Astrocyte (in vitro differentiated cells and primary cell): ENCODE data around the gene EPHB1. TPM values are rescaled to one million over a fixed set of nuclear protein-coding genes. Genes with fewer than 3 reads are reported as not detected.

Experiments
- DNase-seq: peaks from one replicate; pipeline ENCODE4 v3.0.0-alpha.2; 2010; ENCODE audit warnings: low read depth
- FAIRE-seq: peaks from 2 replicates; lab custom pipeline; 2011; peaks lifted over from hg19 to GRCh38; lab: Jason Lieb, UNC
- H2AFZ ChIP-seq: 2 replicates; pipeline ENCODE4 v1.6.0; 2012; ENCODE audit warnings: low read depth, low read length, inconsistent platforms
- H3K27ac ChIP-seq: 2 replicates; pipeline ENCODE4 v1.5.1; 2011; ENCODE audit warnings: low read depth, low read length, inconsistent platforms
- H3K27me3 ChIP-seq: 2 replicates; pipeline ENCODE4 v1.6.0; 2011; ENCODE audit warnings: low read length, inconsistent platforms; ENCODE audit not compliant: insufficient read depth
- H3K36me3 ChIP-seq: 2 replicates; pipeline ENCODE4 v1.5.1; 2011; ENCODE audit warnings: low read length, inconsistent platforms; ENCODE audit not compliant: insufficient read depth
- H3K4me1 ChIP-seq: 2 replicates; pipeline ENCODE4 v1.5.1; 2011; ENCODE audit warnings: low read length, inconsistent platforms; ENCODE audit not compliant: insufficient read depth
- H3K4me2 ChIP-seq: 2 replicates; pipeline ENCODE4 v1.6.0; 2012; ENCODE audit warnings: low read length, inconsistent platforms
- H3K4me3 ChIP-seq: 2 replicates; pipeline ENCODE4 v1.5.1; 2011; ENCODE audit warnings: low read depth, mild to moderate bottlenecking, low read length, inconsistent platforms; ENCODE audit not compliant: insufficient read depth
- H3K79me2 ChIP-seq: 2 replicates; pipeline ENCODE4 v1.6.0; 2012; ENCODE audit warnings: mild to moderate bottlenecking, low read length, inconsistent platforms; ENCODE audit not compliant: insufficient read depth
- H3K9ac ChIP-seq: 2 replicates; pipeline ENCODE4 v1.6.0; 2012; ENCODE audit warnings: mild to moderate bottlenecking, low read length, inconsistent platforms
- H3K9me3 ChIP-seq: 2 replicates; pipeline ENCODE4 v1.5.1; 2012; ENCODE audit warnings: low read depth, mild to moderate bottlenecking, low read length, inconsistent platforms; ENCODE audit not compliant: insufficient read depth
- H4K20me1 ChIP-seq: 2 replicates; pipeline ENCODE4 v1.6.0; 2012; ENCODE audit warnings: low read length, inconsistent platforms; ENCODE audit not compliant: insufficient read depth
- H3K27ac Mint-ChIP-seq: one replicate; pipeline ENCODE4 v1.8.0; 2021; ENCODE audit warnings: mild to moderate bottlenecking, mixed read lengths; ENCODE audit not compliant: unreplicated experiment
- H3K27me3 Mint-ChIP-seq: one replicate; pipeline ENCODE4 v1.8.0; 2021; ENCODE audit warnings: low read depth, mixed read lengths; ENCODE audit not compliant: unreplicated experiment
- H3K36me3 Mint-ChIP-seq: one replicate; pipeline ENCODE4 v1.8.0; 2021; ENCODE audit warnings: low read depth, mixed read lengths; ENCODE audit not compliant: unreplicated experiment
- H3K4me1 Mint-ChIP-seq: one replicate; pipeline ENCODE4 v1.8.0; 2021; ENCODE audit warnings: low read depth, mixed read lengths; ENCODE audit not compliant: unreplicated experiment
- H3K4me3 Mint-ChIP-seq: one replicate; pipeline ENCODE4 v1.8.0; 2021; ENCODE audit warnings: mild to moderate bottlenecking, moderate library complexity, mixed read lengths; ENCODE audit not compliant: unreplicated experiment
- H3K9me3 Mint-ChIP-seq: one replicate; pipeline ENCODE4 v1.8.0; 2021; ENCODE audit warnings: mild to moderate bottlenecking, mixed read lengths; ENCODE audit not compliant: unreplicated experiment
- EZH2 ChIP-seq: IDR thresholded peaks from 2 replicates; pipeline ENCODE4 v1.6.1; 2012; ENCODE audit warnings: mild to moderate bottlenecking, low read length, inconsistent platforms; ENCODE audit not compliant: insufficient read depth
- total RNA-seq: library from RNA; stranded (reverse); gene quantifications from 2 replicates; pipeline ENCODE4 v1.2.1, GENCODE V29; 2021
- TF ChIP-seq, protein P1 (sequence below): IDR thresholded peaks from 2 replicates; pipeline ENCODE4 v1.5.1; 2011; ENCODE audit warnings: low read depth, mild to moderate bottlenecking, inconsistent platforms, low read length, moderate library complexity; ENCODE audit not compliant: insufficient read depth

EPHB1 gene
- total RNA-seq, 1 donor from 2014 or later = 4.1 TPM

DNA sequence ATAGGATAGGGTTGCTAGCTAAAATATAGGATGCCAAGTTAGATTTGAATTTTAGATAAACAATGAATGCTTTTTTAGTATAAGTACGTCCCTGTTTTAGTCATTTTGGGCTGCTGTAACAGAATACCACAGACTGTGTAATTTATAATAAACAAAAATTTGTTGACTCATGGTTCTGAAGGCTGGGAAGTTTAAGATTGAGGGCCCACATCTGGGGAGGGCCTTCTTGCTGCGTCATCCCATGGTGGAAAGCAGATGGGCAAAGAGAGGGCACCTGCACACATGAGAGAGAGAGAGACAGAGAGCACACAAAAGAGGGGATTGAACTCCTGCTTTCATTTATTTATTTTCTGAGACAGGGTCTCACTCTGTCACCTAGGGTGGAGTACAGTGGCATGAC, 246.5 kb downstream of the EPHB1 start:
- Histone ChIP-seq H2AFZ (no peak overlapping the region), H3K9ac (no peak overlapping the region), H3K4me1 (no peaks in the 10 kb centered on the region), H3K27me3 (no peaks in the 10 kb centered on the region), H4K20me1 (no peaks in the 10 kb centered on the region), H3K9me3 (no peaks in the 10 kb centered on the region), H3K36me3 (no peaks in the 10 kb centered on the region), H3K4me3 (no peak overlapping the region), H3K4me2 (no peak overlapping the region), H3K79me2 (no peaks in the 10 kb centered on the region), H3K27ac (no peak overlapping the region)
- no peak for DNase-seq
- Mint-ChIP-seq H3K9me3 (no peaks in the 10 kb centered on the region), H3K4me3 (no peak overlapping the region), H3K27me3 (peaks cover 2% of the 10 kb centered on the region), H3K27ac (no peak overlapping the region), H3K36me3 (no peaks in the 10 kb centered on the region), H3K4me1 (no peaks in the 10 kb centered on the region)
- no peak for FAIRE-seq
- TF ChIP-seq, protein P1, sequence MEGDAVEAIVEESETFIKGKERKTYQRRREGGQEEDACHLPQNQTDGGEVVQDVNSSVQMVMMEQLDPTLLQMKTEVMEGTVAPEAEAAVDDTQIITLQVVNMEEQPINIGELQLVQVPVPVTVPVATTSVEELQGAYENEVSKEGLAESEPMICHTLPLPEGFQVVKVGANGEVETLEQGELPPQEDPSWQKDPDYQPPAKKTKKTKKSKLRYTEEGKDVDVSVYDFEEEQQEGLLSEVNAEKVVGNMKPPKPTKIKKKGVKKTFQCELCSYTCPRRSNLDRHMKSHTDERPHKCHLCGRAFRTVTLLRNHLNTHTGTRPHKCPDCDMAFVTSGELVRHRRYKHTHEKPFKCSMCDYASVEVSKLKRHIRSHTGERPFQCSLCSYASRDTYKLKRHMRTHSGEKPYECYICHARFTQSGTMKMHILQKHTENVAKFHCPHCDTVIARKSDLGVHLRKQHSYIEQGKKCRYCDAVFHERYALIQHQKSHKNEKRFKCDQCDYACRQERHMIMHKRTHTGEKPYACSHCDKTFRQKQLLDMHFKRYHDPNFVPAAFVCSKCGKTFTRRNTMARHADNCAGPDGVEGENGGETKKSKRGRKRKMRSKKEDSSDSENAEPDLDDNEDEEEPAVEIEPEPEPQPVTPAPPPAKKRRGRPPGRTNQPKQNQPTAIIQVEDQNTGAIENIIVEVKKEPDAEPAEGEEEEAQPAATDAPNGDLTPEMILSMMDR = no peak
- TF ChIP-seq EZH2 = no peak

DNA sequence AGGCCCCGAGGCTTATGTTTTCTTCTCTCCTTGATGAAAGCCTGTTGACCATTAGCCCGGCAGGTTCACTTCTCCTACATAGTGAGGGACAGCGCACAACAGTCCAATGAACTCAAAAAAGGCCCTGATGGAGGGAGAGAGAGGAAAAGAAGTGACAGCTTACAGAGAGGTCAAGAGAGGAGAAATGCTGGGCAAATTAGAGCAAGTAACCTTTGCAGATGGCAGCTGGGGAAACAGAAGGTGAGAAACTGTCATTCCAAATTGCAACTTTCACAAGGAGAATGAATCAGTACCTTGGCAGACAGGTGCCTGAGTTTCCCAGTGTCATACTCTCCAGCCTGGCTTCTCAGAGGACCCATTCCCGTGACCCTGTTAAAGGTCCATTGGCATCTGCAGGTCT, 252.0 kb downstream of the EPHB1 start:
- H3K36me3 ChIP-seq = no peaks in the 10 kb centered on the region
- H3K4me3 ChIP-seq = no peak overlapping the region
- Mint-ChIP-seq H3K27ac (no peak overlapping the region), H3K4me1 (no peaks in the 10 kb centered on the region), H3K9me3 (no peaks in the 10 kb centered on the region), H3K27me3 (peaks cover 2% of the 10 kb centered on the region), H3K4me3 (no peak overlapping the region), H3K36me3 (no peaks in the 10 kb centered on the region)
- H3K4me1 ChIP-seq = no peaks in the 10 kb centered on the region
- no peaks in the 10 kb centered on the region for H4K20me1 ChIP-seq
- H3K79me2 ChIP-seq = no peaks in the 10 kb centered on the region
- DNase-seq (no peak), FAIRE-seq (no peak)
- no peaks in the 10 kb centered on the region for H3K9me3 ChIP-seq
- no peak overlapping the region for H2AFZ ChIP-seq
- H3K27me3 ChIP-seq = no peaks in the 10 kb centered on the region
- H3K27ac ChIP-seq = no peak overlapping the region
- no peak overlapping the region for H3K9ac ChIP-seq
- TF ChIP-seq EZH2 = no peak
- TF ChIP-seq, protein P1 = no peak
- no peak overlapping the region for H3K4me2 ChIP-seq

DNA sequence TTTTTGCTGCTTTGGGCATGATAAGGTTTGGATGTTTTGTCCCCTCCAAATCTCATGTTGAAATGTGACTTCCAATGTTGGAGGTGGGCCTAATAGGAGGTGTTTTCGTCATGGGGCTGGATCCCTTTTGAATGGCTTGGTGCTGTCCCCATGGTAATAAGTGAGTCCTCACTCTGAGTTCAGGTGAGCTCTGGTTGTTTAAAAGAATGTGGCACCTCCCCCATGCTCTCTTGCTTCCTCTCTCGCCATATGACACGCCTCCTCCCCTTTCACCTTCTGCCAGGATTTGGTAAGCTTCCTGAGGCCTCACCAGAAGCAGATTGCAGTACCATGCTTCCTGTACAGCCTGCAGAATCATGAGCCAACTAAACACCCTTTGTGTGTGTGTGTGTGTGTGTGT, 255.5 kb downstream of the EPHB1 start:
- TF ChIP-seq, protein P1 = no peak
- no peak for TF ChIP-seq EZH2
- H3K4me3 Mint-ChIP-seq = no peak overlapping the region

More for the DNA sequence above, 255.5 kb downstream of the EPHB1 start:
- no peaks in the 10 kb centered on the region for H3K79me2 ChIP-seq
- no peak overlapping the region for H3K4me3 ChIP-seq
- Mint-ChIP-seq H3K27me3 (no peaks in the 10 kb centered on the region), H3K36me3 (no peaks in the 10 kb centered on the region), H3K9me3 (no peaks in the 10 kb centered on the region), H3K27ac (no peak overlapping the region), H3K4me1 (peaks cover 2% of the 10 kb centered on the region)
- no peaks in the 10 kb centered on the region for H3K9me3 ChIP-seq
- DNase-seq (no peak), FAIRE-seq (no peak)
- H3K27me3 ChIP-seq = no peaks in the 10 kb centered on the region
- no peak overlapping the region for H3K4me2 ChIP-seq
- no peaks in the 10 kb centered on the region for H3K36me3 ChIP-seq
- no peak overlapping the region for H3K9ac ChIP-seq
- no peaks in the 10 kb centered on the region for H3K4me1 ChIP-seq
- no peaks in the 10 kb centered on the region for H4K20me1 ChIP-seq
- H2AFZ ChIP-seq = no peak overlapping the region
- H3K27ac ChIP-seq = no peak overlapping the region
